CD4-positive, alpha-beta T cell treated with Interleukin-15 for 4 hours (primary cell): ENCODE data around the gene GPR137.
"Not testable (repeated sequence)": the region's sequence is repeated elsewhere in the genome, so short reads cannot be mapped to it uniquely, and the experiment has no call there.

Source experiments
- DNase-seq: peaks from one replicate; pipeline ENCODE4 v3.0.0-alpha.2; 2020; ENCODE audit warnings: low spot score

Gene GPR137

DNA sequence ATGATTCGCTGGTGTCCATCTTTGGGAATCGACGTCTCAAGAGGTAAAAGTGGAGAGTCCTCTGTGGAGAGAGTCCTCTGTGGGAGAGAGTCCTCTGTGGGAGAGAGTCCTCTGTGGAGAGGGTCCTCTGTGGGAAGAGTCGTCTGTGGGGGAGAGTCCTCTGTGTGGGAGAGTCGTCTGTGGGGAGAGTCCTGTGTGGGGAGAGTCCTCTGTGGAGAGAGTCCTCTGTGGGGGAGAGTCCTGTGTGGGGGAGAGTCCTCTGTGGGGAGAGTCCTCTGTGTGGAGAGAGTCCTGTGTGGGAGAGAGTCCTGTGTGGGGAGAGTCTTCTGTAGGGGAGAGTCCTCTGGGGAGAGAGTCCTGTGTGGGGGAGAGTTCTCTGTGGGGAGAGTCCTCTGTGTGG lies 35.4 kb downstream of the GPR137 start:
- DNase-seq = no peak

DNA sequence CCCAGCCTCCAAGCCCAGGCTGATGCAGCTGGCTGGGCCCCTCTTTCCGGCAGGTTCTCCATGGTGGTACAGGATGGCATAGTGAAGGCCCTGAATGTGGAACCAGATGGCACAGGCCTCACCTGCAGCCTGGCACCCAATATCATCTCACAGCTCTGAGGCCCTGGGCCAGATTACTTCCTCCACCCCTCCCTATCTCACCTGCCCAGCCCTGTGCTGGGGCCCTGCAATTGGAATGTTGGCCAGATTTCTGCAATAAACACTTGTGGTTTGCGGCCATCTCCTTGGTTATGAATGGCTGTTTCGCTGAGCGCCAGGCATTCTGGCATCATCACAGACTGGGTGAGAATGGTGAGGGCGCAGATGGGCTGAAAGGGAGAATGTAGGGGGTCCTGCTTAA lies 35.9 kb downstream of the GPR137 start:
- DNase-seq = no peak

DNA sequence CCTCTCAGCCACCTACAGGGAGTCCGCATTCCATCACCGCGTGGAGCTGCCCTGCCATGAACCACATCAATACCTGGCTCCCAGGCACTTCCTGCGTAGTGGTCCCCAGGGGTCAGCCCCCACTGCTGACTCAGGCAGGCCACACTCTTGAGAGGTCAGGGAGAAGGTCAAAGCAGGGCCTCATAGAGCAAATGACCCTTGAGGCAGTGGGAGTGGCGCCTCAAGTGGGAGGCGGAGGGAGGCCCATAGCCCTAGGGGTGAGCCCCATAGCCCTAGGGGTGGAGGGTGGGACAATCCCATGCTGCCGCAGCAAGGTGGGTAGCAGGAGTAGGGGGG lies 37.2 kb downstream of the GPR137 start:
- DNase-seq = no peak

DNA sequence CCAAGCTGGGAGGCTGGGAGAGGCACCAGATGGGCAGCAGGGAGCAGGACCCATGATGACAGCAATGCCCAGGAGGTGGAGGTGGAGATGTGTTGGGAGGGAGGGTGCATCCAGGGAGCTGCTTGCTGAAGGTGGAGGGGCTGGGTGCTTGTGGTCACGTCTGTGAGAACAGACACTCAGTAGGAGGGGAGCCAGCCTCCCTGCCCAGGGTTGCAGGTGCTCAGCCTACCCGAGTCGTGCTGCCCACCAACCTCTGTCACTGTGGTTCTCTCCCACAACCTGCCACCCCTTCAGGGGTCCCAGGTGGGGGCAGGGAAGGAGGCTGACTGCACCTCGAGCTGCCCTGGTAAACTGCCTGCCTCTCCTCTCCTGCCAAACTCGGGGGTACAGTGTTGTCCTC lies 37.7 kb downstream of the GPR137 start:
- no peak for DNase-seq

DNA sequence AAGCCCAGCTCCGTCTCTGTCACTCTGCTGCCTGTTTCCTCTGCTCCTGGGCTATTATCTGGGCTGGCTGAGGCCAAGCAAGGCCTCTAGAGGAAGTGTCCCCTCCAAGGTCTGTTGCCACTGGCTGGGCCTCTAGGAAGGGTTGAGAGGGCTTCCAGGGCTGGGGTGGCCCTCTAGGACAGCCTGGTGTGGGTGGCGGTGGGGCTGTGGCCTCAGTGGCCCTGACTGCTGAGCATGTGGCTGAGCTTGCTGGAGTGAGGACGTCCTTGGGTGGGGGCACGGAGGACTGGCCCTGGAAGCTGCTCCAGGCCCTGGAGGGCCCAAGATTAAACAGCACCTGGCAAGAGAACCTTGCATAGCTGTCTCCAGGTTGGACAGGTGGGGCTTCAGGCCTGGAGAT lies 38.3 kb downstream of the GPR137 start:
- DNase-seq = not testable (repeated sequence)

DNA sequence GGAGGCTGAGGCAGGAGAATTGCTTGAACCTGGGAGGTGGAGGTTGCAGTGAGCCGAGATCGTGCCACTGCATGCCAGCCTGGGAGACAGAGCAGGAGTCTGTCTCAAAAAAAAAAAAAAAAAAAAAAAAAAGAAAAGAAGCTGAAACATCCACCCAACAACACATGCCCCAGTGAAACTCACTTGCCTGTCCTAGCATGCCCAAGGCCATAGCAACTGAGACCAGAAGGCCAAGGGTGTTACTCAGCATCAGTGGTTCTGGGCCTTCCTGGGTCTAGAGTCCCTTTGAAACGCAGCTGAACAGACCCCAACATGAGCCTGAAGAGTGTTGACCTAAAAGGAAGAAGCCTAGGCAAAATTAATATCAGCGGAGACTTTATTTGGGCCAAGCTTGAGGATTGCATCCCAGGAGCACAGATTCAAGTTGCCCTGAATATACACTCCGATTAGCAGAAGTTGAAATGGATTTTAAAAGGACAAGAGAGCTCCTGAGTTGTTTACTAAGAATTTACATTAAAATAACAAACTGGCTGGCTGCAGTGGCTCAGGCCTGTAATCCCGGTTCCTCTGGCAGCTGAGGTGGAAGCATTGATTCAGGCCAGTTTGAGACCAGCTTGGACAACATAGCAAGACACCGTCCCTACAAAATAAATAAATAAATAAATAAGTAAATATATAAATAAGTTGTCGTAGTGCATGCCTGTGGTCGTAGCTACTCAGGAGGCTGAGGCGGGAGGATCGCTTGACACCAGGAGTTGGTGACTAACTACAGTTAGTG lies 39.2 kb downstream of the GPR137 start:
- DNase-seq = no peak

DNA sequence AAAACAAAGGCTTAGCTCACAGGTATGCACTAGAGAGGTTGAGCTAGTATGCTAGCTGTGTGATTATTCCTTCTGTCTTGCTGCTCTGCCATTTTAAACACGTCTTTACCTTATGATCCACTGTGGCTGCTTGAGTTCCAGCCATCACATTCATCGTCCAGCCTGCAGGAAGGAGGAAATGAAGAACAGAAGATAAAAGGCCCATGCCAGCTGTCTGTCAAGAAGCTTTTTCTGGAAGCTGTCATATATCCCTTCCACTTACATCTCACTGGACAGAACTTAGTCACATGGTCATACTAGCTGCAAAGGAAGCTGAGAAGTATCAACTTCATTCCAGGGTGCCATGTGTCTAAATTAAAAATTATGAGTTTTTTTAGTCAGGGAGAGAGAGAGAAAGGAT lies 41.7 kb downstream of the GPR137 start:
- DNase-seq = no peak

DNA sequence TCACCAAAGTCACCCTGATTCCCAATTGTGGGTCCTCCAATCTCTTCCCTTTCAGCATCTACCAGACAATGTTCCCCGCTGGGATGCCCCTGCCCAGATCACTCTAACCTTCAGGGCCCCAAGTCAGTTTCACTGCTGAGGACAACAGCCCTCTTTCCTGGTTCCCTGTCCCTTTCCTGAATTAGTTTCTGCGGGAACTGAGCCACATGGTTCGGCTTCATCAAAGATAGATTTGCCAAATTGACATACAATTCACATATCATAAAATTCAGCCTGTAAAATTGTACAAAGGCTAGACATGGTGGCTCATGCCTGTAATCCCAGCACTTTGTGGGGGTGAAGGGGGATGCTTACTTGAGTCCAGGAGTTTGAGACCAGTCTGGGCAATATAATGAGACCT lies 42.3 kb downstream of the GPR137 start:
- no peak for DNase-seq

DNA sequence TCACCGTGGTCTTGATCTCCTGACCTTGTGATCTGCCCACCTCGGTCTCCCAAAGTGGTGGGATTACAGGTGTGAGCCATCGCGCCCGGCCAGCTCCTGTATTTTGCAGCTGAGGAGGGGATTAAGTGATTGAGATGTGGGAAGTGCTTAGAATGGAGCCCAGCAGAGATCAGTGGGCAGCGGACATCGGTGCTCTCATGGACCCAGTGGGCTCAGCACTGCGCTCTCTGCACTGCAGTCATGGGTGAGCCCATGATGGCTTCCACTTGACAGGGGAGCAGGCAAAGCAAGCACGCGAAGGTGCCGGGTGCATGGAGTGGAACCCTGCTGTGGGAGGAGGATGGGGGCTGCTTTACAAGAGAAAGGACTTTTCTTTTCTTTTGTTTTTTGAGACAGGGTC lies 45.2 kb downstream of the GPR137 start:
- DNase-seq = no peak

DNA sequence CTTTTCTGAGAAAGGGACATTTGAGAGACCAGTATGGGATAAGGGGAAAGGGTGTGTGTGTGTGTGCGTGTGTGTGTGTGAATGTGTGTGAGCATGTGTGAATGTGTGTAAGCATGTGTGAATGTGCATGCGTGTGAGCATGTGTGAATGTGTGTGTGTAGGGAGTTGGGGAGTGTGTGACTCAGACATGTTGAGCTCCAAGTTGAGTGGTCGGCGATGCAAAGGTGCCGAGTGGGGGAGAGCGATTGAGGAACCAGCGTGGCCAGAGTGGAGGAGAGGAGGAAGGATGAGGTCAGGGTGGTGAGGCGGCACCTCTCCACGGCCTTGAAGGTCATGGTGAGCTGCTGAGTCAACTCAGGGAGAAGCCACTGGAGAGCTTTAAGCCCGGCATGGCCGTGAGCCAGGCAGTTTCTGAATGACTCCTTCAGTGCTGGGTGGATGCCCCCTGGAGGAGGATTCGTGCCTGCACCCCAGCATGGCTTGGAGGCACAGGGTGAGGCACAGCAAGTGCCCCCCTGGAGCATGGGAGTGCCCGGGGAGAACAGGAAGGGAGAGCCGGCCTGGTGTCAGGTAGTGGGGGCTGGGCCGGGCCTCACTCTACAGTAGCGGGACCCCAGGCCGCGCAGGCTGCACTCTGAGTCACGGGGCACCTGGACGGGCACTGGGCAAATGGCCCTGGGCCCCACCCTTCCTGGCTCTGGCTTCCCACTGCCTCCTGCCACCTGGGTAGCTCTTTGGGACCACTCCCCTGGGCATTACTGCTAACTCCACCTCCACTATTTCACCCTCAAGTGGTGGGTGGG lies 46.1 kb downstream of the GPR137 start:
- DNase-seq = peak; percentile 79

DNA sequence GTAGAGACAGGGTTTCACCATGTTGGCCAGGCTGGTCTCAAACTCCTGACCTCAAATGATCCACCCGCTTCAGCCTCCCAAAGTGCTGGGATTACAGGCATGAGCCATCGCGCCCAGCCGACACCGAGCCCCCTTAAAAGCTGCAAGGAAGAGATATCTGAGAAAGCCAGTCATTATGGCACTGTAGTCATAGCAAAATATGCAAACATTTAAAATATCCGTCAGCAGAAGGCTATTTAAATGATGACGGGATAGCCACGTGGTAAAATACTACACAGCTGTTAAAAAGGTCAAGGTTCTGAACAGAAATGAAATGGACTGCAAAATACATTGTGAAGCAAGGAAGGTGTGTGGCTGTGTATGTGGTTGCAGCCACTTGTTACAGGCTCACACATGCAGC lies 47.9 kb downstream of the GPR137 start:
- DNase-seq = no peak

DNA sequence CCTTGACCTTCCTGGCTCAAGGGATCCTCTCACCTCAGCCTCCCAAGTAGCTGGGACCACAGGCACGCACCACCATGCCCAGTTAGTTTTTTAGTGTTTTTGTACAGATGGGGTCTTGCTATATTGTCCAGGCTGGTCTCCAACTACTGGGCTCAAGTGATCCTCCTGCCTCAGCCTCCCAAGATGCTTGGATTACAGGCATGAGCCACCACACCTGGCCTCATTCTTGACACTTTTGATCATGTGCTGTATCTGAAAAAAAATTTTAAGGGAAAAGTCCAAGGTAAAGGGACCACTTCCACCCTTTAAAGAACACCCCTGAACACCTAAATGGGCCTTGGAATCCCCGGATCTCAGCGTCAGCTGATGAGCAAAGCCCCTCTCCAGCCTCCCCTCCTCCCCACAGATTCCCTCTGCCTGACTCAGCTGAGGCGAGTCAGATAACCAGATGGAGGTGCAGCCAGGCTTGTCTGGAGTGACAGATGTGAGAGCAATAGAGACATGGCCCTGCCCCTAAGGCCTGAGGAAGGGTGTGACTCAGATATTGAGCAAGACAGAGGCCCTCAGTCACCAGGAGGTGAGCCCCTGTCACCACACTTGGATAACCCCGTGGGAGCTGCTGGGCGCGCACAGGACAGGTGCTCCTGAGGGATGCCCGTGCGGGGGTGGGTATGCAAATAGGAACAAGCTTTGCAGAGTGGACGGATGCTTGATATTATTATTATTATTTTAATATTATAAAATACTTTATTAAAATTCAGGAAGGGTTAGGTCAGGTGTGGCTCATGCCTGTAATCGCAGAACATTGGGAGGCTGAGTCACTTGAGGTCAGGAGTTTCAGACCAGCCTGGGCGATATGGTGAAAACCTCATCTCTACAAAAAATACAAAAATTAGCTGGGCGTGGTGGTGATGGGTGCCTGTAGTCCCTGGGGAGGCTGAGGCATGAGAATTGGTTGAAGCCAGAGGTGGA lies 49.4 kb downstream of the GPR137 start:
- DNase-seq = no peak

DNA sequence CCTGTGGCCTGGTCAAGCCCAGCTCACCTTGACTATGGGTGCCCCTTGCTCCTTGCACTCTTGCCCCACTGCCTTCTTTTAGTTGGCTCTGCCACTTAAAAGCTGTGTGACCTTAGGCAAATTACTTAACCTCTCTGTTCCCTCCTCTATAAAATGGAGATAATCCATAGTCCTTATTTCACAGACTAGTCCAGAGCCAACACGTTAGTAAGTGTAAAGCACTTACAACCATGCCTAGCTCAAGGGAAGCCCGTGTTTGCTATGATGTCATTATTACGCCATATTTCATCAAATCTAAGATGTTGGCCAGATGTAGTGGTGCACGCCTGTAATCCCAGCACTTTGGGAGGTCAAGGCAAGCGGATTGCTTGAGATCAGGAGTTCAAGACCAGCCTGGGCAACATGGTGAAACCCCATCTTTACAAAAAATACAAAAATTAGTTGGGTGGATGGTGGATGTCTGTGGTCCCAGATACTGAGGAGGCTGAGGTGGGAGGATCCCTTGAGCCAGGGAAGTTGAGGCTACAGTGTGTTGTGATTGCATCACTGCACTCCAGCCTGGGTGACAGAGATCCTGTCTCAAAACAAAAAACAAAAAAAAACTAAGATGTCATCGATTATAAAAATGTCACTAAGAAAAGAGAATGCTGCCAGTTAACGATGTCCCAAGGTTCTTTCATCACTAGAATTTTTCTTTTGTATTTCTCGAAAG lies 52.0 kb downstream of the GPR137 start:
- DNase-seq = no peak

DNA sequence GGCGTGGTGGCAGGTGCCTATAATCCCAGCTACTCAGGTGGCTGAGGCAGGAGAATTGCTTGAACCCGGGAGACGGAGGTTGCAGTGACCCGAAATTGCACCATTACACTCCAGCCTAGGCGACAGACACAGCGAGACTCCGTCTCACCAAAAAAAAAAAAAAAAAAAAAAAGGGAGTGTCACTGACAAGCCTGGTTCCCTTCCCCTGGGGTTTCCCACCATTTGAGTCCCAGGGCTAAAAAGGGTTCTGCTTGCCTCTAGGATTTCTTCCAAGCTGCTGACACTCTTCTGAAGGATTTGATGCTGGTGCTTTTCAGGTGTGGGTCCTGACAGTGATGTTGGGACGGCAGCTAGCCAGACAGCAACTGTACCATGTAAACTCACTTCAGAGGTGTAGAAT lies 53.1 kb downstream of the GPR137 start:
- no peak for DNase-seq
